ENCODE data around the gene PLEKHA7.

DNA sequence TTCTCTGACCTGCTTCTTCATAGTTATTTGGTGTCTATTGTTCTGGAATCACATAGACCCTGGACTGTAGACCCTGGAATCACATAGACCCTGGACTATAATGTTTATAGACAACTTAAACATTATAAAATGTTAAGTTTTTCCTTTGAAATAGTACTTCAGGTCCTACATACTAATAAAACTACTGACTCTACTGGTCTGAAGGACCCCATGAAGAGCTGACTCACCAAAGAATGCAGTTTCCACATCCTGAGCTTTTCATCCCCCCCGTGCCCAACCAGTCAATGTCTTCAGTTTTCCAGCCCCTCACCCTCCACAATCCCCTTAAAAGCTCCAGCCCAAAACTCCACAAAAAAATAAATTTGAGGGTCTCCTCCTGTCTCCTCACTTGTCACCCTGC, 6.6 kb upstream of the PLEKHA7 start:
- TF ChIP-seq SRF (IDR thresholded peaks at IDR 0.05; ENCODE audit: low read depth) = no peak
- TF ChIP-seq EZH2phosphoT487 (IDR thresholded peaks at IDR 0.05; ENCODE audit: borderline replicate concordance) = no peak
- no peak for TF ChIP-seq EZH2 (IDR thresholded peaks at IDR 0.05)
- TF ChIP-seq POLR2A (IDR thresholded peaks at IDR 0.05; ENCODE audit: borderline replicate concordance, extremely low read depth, insufficient read depth, insufficient read length) = no peak
- TF ChIP-seq, protein P1, sequence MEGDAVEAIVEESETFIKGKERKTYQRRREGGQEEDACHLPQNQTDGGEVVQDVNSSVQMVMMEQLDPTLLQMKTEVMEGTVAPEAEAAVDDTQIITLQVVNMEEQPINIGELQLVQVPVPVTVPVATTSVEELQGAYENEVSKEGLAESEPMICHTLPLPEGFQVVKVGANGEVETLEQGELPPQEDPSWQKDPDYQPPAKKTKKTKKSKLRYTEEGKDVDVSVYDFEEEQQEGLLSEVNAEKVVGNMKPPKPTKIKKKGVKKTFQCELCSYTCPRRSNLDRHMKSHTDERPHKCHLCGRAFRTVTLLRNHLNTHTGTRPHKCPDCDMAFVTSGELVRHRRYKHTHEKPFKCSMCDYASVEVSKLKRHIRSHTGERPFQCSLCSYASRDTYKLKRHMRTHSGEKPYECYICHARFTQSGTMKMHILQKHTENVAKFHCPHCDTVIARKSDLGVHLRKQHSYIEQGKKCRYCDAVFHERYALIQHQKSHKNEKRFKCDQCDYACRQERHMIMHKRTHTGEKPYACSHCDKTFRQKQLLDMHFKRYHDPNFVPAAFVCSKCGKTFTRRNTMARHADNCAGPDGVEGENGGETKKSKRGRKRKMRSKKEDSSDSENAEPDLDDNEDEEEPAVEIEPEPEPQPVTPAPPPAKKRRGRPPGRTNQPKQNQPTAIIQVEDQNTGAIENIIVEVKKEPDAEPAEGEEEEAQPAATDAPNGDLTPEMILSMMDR (IDR thresholded peaks at IDR 0.05 in 2 of 3, conservative IDR thresholded peaks at IDR 0.05 in 1 of 3; ENCODE audit: borderline replicate concordance in 1 of 3, insufficient read depth in 1 of 3, low read depth in 2 of 3, low read length in 2 of 3) = no peak
- TF ChIP-seq RAD21 (IDR thresholded peaks at IDR 0.05; ENCODE audit: low read depth) = no peak
- no peak for TF ChIP-seq CEBPB (IDR thresholded peaks at IDR 0.05; ENCODE audit: low read depth)
- TF ChIP-seq, protein P2, sequence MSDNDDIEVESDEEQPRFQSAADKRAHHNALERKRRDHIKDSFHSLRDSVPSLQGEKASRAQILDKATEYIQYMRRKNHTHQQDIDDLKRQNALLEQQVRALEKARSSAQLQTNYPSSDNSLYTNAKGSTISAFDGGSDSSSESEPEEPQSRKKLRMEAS (IDR thresholded peaks at IDR 0.05) = no peak
- no peak for TF ChIP-seq SP1 (IDR thresholded peaks at IDR 0.05; ENCODE audit: low read depth)
- TF ChIP-seq, protein P3, sequence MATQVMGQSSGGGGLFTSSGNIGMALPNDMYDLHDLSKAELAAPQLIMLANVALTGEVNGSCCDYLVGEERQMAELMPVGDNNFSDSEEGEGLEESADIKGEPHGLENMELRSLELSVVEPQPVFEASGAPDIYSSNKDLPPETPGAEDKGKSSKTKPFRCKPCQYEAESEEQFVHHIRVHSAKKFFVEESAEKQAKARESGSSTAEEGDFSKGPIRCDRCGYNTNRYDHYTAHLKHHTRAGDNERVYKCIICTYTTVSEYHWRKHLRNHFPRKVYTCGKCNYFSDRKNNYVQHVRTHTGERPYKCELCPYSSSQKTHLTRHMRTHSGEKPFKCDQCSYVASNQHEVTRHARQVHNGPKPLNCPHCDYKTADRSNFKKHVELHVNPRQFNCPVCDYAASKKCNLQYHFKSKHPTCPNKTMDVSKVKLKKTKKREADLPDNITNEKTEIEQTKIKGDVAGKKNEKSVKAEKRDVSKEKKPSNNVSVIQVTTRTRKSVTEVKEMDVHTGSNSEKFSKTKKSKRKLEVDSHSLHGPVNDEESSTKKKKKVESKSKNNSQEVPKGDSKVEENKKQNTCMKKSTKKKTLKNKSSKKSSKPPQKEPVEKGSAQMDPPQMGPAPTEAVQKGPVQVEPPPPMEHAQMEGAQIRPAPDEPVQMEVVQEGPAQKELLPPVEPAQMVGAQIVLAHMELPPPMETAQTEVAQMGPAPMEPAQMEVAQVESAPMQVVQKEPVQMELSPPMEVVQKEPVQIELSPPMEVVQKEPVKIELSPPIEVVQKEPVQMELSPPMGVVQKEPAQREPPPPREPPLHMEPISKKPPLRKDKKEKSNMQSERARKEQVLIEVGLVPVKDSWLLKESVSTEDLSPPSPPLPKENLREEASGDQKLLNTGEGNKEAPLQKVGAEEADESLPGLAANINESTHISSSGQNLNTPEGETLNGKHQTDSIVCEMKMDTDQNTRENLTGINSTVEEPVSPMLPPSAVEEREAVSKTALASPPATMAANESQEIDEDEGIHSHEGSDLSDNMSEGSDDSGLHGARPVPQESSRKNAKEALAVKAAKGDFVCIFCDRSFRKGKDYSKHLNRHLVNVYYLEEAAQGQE (IDR thresholded peaks at IDR 0.05; ENCODE audit: low read depth) = no peak
